ENCODE measurements around the gene CDC42EP5.
"Not testable (repeated sequence)": the region's sequence is repeated elsewhere in the genome, so short reads cannot be mapped to it uniquely, and the experiment has no call there.

GRCh38 chr19:54505542-54505941 lies 32.4 kb upstream of the CDC42EP5 start:
- not testable (repeated sequence) for TF ChIP-seq POLR2A, POLR2AphosphoS5, TAF1 (IDR thresholded peaks at IDR 0.05; ENCODE audit: low read depth, low read length)

Measured in GM12891 (cell line).